Measurements from ENCODE around the gene ATAD3A. TPM values are rescaled to one million over a fixed set of nuclear protein-coding genes. Genes with fewer than 3 reads are reported as not detected.
"Not testable (repeated sequence)": the region's sequence is repeated elsewhere in the genome, so short reads cannot be mapped to it uniquely, and the experiment has no call there.

Gene ATAD3A
- total RNA-seq, 2 experiments from 2014 or later: 51.6 to 57.4 TPM

DNA sequence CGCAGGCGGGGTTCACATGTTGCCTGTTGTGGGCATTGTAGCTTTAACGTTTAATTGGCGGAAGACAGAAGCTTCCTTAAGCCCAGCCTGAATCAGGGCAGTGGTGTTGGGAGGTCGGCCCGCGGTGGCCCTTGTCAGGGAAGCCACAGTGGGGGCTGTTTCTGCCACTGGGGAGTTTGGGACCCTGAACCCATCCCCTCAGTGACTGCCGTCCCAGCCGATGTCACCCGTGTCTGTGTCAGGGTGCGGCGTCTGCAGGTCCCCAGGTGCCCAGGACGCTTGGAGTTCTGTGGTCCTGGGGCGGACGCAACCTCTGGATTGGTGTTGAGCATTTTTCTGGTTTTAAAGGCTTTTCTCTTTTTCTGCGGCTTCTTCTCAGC, 31.5 kb upstream of the ATAD3A start:
- H3K9me3 Mint-ChIP-seq (ENCODE audit: insufficient read depth); H3K27me3 Mint-ChIP-seq (ENCODE audit: low read depth); H3K4me3 Mint-ChIP-seq; ATAC-seq; H3K27ac Mint-ChIP-seq; DNase-seq; POLR2A ChIA-PET; H3K4me1 Mint-ChIP-seq (ENCODE audit: low read depth); CTCF ChIA-PET: not testable (repeated sequence)
- H3K36me3 Mint-ChIP-seq (ENCODE audit: low read depth): peaks cover 44% of the 10 kb centered on the region

DNA sequence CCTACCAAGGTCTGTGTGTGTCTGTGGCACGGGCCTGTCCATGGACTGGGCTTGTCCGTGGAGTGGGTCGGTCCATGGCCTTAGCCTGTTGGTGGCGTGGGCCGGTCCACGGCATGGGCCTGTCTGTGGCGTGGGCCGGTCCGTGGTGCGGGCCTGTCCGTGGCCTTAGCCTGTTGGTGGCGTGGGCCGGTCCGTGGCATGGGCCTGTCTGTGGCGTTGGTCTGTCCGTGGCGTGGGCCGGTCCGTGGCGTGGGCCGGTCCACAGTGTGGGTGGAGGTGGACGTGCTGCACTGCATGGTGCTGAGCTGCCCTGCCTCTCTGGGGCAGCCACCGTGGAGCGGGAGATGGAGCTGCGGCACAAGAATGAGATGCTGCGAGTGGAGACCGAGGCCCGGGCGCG, 30.2 kb upstream of the ATAD3A start:
- H3K27me3 Mint-ChIP-seq (ENCODE audit: low read depth); H3K4me1 Mint-ChIP-seq (ENCODE audit: low read depth); H3K9me3 Mint-ChIP-seq (ENCODE audit: insufficient read depth); CTCF ChIA-PET; POLR2A ChIA-PET; H3K27ac Mint-ChIP-seq; ATAC-seq; DNase-seq; H3K4me3 Mint-ChIP-seq: not testable (repeated sequence)
- peaks cover 41% of the 10 kb centered on the region for H3K36me3 Mint-ChIP-seq (ENCODE audit: low read depth)

DNA sequence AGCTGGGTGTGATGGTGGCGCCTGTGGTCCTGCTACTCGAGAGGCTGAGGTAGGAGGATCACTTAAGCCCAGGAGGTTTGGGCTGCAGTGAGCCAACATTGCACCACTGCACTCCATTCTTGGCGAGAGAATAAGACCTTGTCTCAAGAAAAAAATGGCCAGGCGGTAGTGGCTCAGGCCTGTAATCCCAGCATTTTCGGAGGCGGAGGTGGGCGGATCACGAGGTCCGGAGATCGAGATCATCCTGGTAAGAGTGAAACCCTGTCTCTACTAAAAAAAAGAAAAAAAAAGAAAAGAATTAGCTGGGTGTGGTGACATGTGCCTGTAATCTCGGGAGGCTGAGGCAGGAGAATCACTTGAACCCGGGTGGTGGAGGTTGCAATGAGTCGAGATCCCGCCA, 29.1 kb upstream of the ATAD3A start:
- Mint-ChIP-seq H3K4me1 (ENCODE audit: low read depth) (no peaks in the 10 kb centered on the region), H3K27me3 (ENCODE audit: low read depth) (no peaks in the 10 kb centered on the region), H3K9me3 (ENCODE audit: insufficient read depth) (no peaks in the 10 kb centered on the region), H3K27ac (no peak overlapping the region), H3K36me3 (ENCODE audit: low read depth) (peaks cover 40% of the 10 kb centered on the region), H3K4me3 (no peak overlapping the region)
- POLR2A ChIA-PET: no interaction called here
- no peak for ATAC-seq
- no peak for DNase-seq
- CTCF ChIA-PET: interaction anchor here (1.0 kb wide), 1 partner anchor 42 kb away, joined by 4 read pairs; no protein-coding TSS in a partner anchor

DNA sequence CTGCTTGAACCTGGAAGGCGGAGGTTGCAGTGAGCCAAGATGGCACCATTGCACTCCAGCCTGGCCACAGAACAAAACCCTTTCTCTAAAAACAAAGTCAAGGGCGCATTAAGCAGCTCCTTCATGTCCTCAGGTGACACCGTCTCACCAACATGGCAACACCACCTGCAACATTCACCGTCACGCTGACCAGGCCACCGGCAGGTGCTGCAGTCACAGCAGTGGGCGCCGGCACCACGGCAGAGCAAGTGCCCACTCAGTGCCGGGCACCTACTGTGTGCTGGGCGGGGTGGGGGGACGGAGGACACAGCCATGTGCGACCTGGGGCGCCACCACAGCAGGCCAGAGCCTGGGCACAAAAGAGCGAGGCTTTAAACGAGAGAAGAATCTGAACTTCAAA, 28.2 kb upstream of the ATAD3A start:
- no peak for DNase-seq
- peaks cover 45% of the 10 kb centered on the region for H3K36me3 Mint-ChIP-seq (ENCODE audit: low read depth)
- H3K27me3 Mint-ChIP-seq (ENCODE audit: low read depth): no peaks in the 10 kb centered on the region
- no peak for ATAC-seq
- ChIA-PET CTCF (interaction anchor here (1.0 kb wide), 1 partner anchor 43 kb away, joined by 4 read pairs; no protein-coding TSS in a partner anchor), POLR2A (no interaction called here)
- no peak overlapping the region for H3K4me3 Mint-ChIP-seq
- no peaks in the 10 kb centered on the region for H3K4me1 Mint-ChIP-seq (ENCODE audit: low read depth)
- no peaks in the 10 kb centered on the region for H3K9me3 Mint-ChIP-seq (ENCODE audit: insufficient read depth)
- H3K27ac Mint-ChIP-seq: no peak overlapping the region

DNA sequence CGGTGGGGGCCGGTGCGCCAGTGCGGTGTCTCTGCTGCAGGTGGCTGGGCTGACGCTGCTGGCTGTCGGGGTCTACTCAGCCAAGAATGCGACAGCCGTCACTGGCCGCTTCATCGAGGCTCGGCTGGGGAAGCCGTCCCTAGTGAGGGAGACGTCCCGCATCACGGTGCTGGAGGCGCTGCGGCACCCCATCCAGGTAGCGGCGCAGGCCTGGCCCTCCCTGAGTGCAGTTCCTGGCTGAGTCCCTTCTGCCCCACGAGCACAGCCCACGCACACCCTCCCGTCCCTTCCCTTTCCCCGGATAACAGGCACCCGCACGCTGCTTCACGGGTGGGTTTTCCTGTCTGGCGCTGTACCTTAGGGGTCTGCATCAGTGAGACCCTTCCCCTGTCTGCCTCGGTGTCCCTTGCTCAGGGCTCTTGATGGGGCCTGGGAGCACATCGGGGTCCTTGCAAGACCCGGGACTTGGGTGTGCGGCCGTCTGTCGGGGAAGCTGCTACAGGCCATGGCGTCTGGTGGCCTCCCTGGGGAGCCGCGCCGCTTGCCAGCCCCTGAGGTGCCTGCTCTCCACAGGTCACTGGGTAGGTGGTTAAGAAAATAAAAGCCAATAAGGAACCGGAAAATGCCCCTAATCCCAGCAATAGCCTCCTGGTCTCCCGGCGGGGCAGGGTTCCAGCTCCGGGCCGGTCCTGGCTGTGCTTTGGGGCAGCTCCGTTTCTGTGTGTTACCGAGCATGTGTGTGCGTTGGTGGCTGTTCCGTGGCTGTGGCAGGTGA, 26.8 kb upstream of the ATAD3A start:
- H3K27ac Mint-ChIP-seq; H3K9me3 Mint-ChIP-seq (ENCODE audit: insufficient read depth); H3K27me3 Mint-ChIP-seq (ENCODE audit: low read depth); POLR2A ChIA-PET; CTCF ChIA-PET; H3K4me3 Mint-ChIP-seq; ATAC-seq; H3K4me1 Mint-ChIP-seq (ENCODE audit: low read depth); DNase-seq: not testable (repeated sequence)
- peaks cover 48% of the 10 kb centered on the region for H3K36me3 Mint-ChIP-seq (ENCODE audit: low read depth)

DNA sequence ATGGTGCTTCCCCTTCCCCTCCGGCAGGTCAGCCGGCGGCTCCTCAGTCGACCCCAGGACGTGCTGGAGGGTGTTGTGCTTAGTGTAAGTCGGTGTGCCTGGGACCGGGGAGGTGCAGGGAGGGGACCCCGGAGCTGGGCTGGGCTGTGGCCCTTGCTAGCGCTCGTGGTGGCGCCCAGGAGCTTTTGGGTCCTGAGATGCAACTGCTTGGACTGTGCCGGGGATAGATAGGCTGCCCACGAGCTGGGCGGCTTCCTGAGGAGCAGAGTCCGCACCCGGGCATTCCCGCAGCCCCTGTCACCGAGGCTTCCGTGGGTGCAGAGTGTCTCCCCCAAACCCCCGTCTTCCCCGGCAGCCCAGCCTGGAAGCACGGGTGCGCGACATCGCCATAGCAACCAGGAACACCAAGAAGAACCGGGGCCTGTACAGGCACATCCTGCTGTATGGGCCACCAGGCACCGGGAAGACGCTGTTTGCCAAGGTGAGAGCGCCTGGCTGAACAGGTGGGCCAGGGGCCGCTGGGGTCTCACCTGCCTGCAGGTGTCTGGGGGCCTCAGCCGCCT, 26.1 kb upstream of the ATAD3A start:
- POLR2A ChIA-PET; DNase-seq; H3K27ac Mint-ChIP-seq; ATAC-seq; H3K4me1 Mint-ChIP-seq (ENCODE audit: low read depth); CTCF ChIA-PET; H3K9me3 Mint-ChIP-seq (ENCODE audit: insufficient read depth); H3K27me3 Mint-ChIP-seq (ENCODE audit: low read depth); H3K4me3 Mint-ChIP-seq: not testable (repeated sequence)
- peaks cover 50% of the 10 kb centered on the region for H3K36me3 Mint-ChIP-seq (ENCODE audit: low read depth)

DNA sequence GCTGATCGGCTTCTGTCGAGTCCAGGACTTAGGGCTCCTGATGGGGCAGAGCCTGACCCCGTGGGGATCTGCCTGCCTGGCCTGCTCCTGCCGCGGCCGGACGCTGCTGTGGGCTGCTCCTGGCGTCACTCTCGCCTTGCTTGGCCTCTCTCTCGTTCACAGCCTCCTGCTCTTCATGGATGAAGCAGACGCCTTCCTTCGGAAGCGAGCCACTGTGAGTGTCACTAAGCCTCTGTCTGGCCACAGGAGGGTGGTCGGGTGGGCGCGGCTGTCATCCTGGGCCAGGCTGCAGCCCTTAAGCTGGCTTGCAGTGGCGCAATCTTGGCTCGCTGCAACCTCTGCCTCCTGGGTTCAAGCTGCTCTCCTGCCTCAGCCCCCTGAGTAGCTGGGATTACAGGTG, 24.3 kb upstream of the ATAD3A start:
- ChIA-PET POLR2A (no interaction called here), CTCF (no interaction called here)
- no peak for DNase-seq
- Mint-ChIP-seq H3K36me3 (ENCODE audit: low read depth) (peaks cover 58% of the 10 kb centered on the region), H3K27me3 (ENCODE audit: low read depth) (no peaks in the 10 kb centered on the region), H3K4me3 (no peak overlapping the region), H3K9me3 (ENCODE audit: insufficient read depth) (no peaks in the 10 kb centered on the region), H3K27ac (no peak overlapping the region), H3K4me1 (ENCODE audit: low read depth) (no peaks in the 10 kb centered on the region)
- ATAC-seq: no peak

DNA sequence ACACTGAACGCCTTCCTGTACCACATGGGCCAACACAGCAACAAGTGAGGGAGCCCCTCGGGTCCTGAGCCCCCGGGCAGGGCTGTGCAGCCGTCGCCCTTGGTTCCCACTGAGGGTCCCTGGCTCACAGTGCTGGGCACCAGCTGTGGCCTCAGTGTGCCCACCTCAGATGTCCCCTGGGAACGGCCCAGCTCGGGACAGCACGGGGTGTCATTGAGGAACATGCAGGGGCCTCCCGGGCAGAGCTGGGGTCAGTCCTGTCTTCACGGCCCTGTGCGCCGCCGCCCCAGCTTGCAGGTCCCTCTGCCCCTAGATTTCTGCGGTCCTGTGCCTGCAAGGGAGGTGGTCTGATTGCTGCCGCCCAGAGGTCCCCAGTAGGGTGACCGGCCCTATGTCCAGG, 22.7 kb upstream of the ATAD3A start:
- Mint-ChIP-seq H3K9me3 (ENCODE audit: insufficient read depth) (peaks cover 4% of the 10 kb centered on the region), H3K27me3 (ENCODE audit: low read depth) (no peaks in the 10 kb centered on the region), H3K4me1 (ENCODE audit: low read depth) (no peaks in the 10 kb centered on the region), H3K4me3 (no peak overlapping the region), H3K27ac (no peak overlapping the region), H3K36me3 (ENCODE audit: low read depth) (peaks cover 65% of the 10 kb centered on the region)
- ChIA-PET CTCF (no interaction called here), POLR2A (no interaction called here)
- no peak for ATAC-seq
- no peak for DNase-seq

DNA sequence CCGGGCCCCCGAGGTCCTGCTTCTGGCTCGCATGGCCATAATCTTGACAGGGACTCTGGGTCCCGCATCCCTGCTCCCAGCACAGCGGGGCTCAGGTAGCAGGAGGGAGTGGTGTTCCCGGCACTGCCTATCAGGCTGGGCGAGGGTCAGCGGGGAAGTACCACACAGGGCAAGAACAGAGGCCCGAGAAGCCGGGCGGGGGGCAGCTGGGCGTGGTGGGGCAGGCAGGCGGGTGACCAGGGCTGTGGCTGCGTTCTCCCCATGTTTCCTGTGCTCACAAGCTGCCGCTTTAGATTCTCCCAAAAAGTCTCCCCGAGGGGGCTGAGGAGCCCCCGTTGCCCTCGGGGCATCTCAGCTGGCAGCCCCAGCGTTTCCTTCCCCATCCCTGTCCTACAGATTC, 22.1 kb upstream of the ATAD3A start:
- no peak for ATAC-seq
- no peak overlapping the region for H3K27ac Mint-ChIP-seq
- ChIA-PET CTCF (no interaction called here), POLR2A (no interaction called here)
- no peak overlapping the region for H3K4me3 Mint-ChIP-seq
- H3K36me3 Mint-ChIP-seq (ENCODE audit: low read depth): peaks cover 64% of the 10 kb centered on the region
- no peaks in the 10 kb centered on the region for H3K4me1 Mint-ChIP-seq (ENCODE audit: low read depth)
- no peak for DNase-seq
- peaks cover 4% of the 10 kb centered on the region for H3K9me3 Mint-ChIP-seq (ENCODE audit: insufficient read depth)
- no peaks in the 10 kb centered on the region for H3K27me3 Mint-ChIP-seq (ENCODE audit: low read depth)

DNA sequence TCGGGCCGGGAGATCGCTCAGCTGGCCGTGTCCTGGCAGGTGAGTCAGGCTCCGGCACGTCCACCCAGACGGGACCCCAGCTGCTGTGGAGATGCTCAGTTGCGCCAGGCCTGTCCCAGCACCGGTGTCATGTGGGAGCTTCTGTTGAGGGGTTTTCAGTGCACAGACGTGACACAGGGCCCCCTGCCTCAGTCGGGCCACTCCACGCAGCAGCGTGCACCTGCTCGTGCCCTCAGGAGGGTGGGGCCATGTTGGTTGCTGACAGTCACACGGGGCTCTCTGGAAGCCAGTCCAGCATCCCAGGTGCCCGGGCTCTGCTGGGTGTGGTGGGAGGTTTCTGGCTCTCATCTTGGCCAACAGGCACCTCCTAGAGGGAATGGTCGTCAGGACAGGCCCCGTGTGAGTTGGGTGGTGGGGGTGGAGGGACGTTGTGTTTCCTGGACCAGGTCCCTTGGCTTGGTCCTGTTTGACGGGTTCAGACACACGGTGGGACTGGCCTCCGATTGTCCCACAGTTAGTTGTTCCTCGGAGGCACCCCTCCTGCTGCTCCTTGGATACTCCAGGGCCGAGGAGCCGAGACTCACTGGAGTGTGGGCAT, 21.2 kb upstream of the ATAD3A start:
- POLR2A ChIA-PET: no interaction called here
- Mint-ChIP-seq H3K9me3 (ENCODE audit: insufficient read depth) (peaks cover 4% of the 10 kb centered on the region), H3K27ac (no peak overlapping the region), H3K4me1 (ENCODE audit: low read depth) (no peaks in the 10 kb centered on the region), H3K27me3 (ENCODE audit: low read depth) (no peaks in the 10 kb centered on the region), H3K4me3 (no peak overlapping the region), H3K36me3 (ENCODE audit: low read depth) (peaks cover 66% of the 10 kb centered on the region)
- ATAC-seq (no peak), DNase-seq (no peak)
- CTCF ChIA-PET: no interaction called here

DNA sequence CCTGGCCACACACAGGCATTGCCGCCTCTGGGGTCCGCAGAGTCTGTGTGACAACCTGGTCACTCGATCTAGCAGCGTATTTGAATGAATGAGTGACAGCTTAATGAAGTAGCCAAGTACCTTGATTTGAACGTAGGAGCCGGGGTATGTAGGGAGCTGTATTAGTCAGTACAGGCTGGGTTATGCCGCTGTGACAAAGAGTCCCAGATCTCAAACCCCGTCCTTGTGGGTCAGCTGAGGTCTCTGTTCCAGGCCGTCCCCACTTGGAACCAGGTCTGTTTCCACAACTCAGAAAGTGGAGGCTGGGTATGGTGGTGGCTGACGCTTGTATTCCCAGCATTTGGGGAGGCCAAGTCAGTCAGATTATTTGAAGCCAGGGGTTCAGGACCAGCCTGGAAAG, 20.4 kb upstream of the ATAD3A start:
- ChIA-PET POLR2A (no interaction called here), CTCF (no interaction called here)
- no peak for DNase-seq
- Mint-ChIP-seq H3K27me3 (ENCODE audit: low read depth) (no peaks in the 10 kb centered on the region), H3K27ac (no peak overlapping the region), H3K4me1 (ENCODE audit: low read depth) (no peaks in the 10 kb centered on the region), H3K9me3 (ENCODE audit: insufficient read depth) (peaks cover 4% of the 10 kb centered on the region), H3K36me3 (ENCODE audit: low read depth) (peaks cover 66% of the 10 kb centered on the region), H3K4me3 (no peak overlapping the region)
- no peak for ATAC-seq

DNA sequence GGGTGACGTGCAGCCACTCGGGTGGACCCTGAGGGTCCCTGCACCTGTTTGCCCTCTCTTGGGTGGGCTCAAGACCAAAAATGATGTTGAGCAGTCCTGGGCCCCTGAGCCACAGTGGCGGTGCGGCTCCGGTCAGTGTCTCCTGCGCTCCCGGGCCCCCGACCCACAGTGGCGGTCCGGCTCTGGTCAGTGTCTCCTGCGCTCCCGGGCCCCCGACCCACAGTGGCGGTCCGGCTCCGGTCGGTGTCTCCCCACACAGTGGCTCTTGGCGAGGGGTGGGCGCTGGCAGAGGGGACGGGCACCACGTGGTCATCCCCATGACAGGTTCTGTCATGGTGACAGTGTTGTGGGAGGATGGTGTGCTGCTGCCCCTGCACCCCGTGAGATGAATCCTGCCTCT, 17.7 kb upstream of the ATAD3A start:
- H3K27ac Mint-ChIP-seq; H3K4me1 Mint-ChIP-seq (ENCODE audit: low read depth); H3K27me3 Mint-ChIP-seq (ENCODE audit: low read depth); ATAC-seq; POLR2A ChIA-PET; CTCF ChIA-PET; H3K4me3 Mint-ChIP-seq; H3K9me3 Mint-ChIP-seq (ENCODE audit: insufficient read depth); DNase-seq: not testable (repeated sequence)
- H3K36me3 Mint-ChIP-seq (ENCODE audit: low read depth): peaks cover 47% of the 10 kb centered on the region

All from activated CD8-positive, alpha-beta T cell treated with anti-CD3 and anti-CD28 coated beads, Interleukin-2, amount 10 ng/mL, durations not matched to agents 7 days and 5 days (primary cell).